Measurements from ENCODE around the gene REXO1. TPM values are rescaled to one million over a fixed set of nuclear protein-coding genes. Genes with fewer than 3 reads are reported as not detected.

The REXO1 gene
- total RNA-seq, 1 experiment from 2014 or later: 52.2 TPM

DNA sequence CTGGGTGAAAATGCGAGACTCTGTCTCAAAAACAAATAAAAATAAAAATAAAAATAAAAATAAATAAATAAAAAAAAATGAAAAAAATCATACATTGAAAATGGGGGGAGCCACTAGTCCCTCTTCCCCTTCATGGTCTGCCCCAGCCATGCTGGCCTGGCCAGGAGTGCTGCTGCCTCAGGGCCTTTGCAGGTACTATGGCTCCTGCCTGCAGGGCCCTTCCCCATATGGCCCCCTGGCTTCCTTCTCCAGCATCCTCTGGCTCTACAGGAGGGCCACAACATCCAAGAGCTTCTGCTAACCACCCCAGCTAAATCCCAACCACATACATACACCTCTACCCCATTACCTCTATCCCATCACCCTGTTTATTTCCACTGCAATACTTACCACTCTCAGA lies 41.6 kb upstream of the REXO1 start (continued):
- TF ChIP-seq, protein P1, sequence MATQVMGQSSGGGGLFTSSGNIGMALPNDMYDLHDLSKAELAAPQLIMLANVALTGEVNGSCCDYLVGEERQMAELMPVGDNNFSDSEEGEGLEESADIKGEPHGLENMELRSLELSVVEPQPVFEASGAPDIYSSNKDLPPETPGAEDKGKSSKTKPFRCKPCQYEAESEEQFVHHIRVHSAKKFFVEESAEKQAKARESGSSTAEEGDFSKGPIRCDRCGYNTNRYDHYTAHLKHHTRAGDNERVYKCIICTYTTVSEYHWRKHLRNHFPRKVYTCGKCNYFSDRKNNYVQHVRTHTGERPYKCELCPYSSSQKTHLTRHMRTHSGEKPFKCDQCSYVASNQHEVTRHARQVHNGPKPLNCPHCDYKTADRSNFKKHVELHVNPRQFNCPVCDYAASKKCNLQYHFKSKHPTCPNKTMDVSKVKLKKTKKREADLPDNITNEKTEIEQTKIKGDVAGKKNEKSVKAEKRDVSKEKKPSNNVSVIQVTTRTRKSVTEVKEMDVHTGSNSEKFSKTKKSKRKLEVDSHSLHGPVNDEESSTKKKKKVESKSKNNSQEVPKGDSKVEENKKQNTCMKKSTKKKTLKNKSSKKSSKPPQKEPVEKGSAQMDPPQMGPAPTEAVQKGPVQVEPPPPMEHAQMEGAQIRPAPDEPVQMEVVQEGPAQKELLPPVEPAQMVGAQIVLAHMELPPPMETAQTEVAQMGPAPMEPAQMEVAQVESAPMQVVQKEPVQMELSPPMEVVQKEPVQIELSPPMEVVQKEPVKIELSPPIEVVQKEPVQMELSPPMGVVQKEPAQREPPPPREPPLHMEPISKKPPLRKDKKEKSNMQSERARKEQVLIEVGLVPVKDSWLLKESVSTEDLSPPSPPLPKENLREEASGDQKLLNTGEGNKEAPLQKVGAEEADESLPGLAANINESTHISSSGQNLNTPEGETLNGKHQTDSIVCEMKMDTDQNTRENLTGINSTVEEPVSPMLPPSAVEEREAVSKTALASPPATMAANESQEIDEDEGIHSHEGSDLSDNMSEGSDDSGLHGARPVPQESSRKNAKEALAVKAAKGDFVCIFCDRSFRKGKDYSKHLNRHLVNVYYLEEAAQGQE (IDR thresholded peaks at IDR 0.05; ENCODE audit: low read depth): no peak
- no peak for TF ChIP-seq EZH2phosphoT487 (IDR thresholded peaks at IDR 0.05; ENCODE audit: borderline replicate concordance)

DNA sequence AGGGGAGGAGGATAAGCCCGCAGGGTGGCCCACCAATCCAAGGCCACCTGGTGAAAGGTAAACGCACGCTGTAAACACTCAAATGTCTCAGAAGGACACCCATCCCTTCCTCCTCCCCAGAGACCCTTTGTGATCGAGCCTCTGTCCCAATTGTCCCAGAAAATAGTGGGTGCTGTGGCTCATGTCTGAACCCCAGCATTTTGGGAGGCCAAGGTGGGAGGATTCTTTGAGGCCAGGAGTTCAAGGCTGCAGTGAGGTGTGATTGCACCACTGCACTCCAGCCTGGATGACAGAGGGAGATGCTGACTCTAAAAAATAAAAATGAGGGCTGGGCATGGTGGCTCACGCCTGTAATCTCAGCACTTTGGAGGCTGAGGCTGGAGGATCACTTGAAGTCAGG lies 40.1 kb upstream of the REXO1 start:
- H3K9ac ChIP-seq (ENCODE audit: low read length): no peak overlapping the region
- POLR2A ChIA-PET: no interaction called here
- TF ChIP-seq EZH2phosphoT487 (IDR thresholded peaks at IDR 0.05; ENCODE audit: borderline replicate concordance) (no peak), ZFX (IDR thresholded peaks at IDR 0.05) (no peak), JUND (IDR thresholded peaks at IDR 0.05) (no peak), SIN3A (IDR thresholded peaks at IDR 0.05; ENCODE audit: low read depth) (no peak), TCF7L2 (IDR thresholded peaks at IDR 0.05; ENCODE audit: borderline replicate concordance, extremely low read depth, insufficient read depth, insufficient read length) (no peak), ZNF274 (IDR thresholded peaks at IDR 0.05; ENCODE audit: low read depth, low read length) (no peak), POLR2AphosphoS5 (IDR thresholded peaks at IDR 0.05; ENCODE audit: low read depth, low read length) (no peak), EGR1 (IDR thresholded peaks at IDR 0.05; ENCODE audit: low read depth) (no peak), SP1 (IDR thresholded peaks at IDR 0.05; ENCODE audit: low read depth) (no peak), SRF (IDR thresholded peaks at IDR 0.05; ENCODE audit: low read depth) (no peak), POLR2A (IDR thresholded peaks at IDR 0.05; ENCODE audit: borderline replicate concordance, extremely low read depth, insufficient read depth, insufficient read length) (no peak), CEBPB (IDR thresholded peaks at IDR 0.05; ENCODE audit: low read depth) (no peak)
- TF ChIP-seq, protein P2, sequence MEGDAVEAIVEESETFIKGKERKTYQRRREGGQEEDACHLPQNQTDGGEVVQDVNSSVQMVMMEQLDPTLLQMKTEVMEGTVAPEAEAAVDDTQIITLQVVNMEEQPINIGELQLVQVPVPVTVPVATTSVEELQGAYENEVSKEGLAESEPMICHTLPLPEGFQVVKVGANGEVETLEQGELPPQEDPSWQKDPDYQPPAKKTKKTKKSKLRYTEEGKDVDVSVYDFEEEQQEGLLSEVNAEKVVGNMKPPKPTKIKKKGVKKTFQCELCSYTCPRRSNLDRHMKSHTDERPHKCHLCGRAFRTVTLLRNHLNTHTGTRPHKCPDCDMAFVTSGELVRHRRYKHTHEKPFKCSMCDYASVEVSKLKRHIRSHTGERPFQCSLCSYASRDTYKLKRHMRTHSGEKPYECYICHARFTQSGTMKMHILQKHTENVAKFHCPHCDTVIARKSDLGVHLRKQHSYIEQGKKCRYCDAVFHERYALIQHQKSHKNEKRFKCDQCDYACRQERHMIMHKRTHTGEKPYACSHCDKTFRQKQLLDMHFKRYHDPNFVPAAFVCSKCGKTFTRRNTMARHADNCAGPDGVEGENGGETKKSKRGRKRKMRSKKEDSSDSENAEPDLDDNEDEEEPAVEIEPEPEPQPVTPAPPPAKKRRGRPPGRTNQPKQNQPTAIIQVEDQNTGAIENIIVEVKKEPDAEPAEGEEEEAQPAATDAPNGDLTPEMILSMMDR (IDR thresholded peaks at IDR 0.05 in 2 of 3, conservative IDR thresholded peaks at IDR 0.05 in 1 of 3; ENCODE audit: borderline replicate concordance in 1 of 3, insufficient read depth in 1 of 3, low read depth in 2 of 3, low read length in 2 of 3): no peak
- TF ChIP-seq, protein P3, sequence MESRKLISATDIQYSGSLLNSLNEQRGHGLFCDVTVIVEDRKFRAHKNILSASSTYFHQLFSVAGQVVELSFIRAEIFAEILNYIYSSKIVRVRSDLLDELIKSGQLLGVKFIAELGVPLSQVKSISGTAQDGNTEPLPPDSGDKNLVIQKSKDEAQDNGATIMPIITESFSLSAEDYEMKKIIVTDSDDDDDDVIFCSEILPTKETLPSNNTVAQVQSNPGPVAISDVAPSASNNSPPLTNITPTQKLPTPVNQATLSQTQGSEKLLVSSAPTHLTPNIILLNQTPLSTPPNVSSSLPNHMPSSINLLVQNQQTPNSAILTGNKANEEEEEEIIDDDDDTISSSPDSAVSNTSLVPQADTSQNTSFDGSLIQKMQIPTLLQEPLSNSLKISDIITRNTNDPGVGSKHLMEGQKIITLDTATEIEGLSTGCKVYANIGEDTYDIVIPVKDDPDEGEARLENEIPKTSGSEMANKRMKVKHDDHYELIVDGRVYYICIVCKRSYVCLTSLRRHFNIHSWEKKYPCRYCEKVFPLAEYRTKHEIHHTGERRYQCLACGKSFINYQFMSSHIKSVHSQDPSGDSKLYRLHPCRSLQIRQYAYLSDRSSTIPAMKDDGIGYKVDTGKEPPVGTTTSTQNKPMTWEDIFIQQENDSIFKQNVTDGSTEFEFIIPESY (IDR thresholded peaks at IDR 0.05; ENCODE audit: extremely low read depth, insufficient replicate concordance, low read length): no peak

More for the DNA sequence above, 40.1 kb upstream of the REXO1 start:
- BruUV-seq (replicated peaks): no TSS peak
- no peaks in the 10 kb centered on the region for H4K20me1 ChIP-seq (ENCODE audit: insufficient read depth)
- intact Hi-C loops (cut with micrococcal nuclease): no loop called here
- H3K4me3 ChIP-seq (replicated peaks in 1 of 2; ENCODE audit: low read depth in 1 of 2, low read length in 2 of 2): no peak overlapping the region
- H3K27me3 ChIP-seq (ENCODE audit: insufficient read depth, low read length): no peaks in the 10 kb centered on the region
- peaks cover 17% of the 10 kb centered on the region for H3K79me2 ChIP-seq (ENCODE audit: insufficient read depth, low read length)
- H3K36me3 ChIP-seq (ENCODE audit: control insufficient read depth in 1 of 2, insufficient read depth in 2 of 2, low read length in 2 of 2): no peaks in the 10 kb centered on the region
- peaks cover 7 to 18% of the 10 kb centered on the region in 2 experiments; a peak in 3 of 4 replicates for H3K4me1 ChIP-seq (ENCODE audit: control insufficient read depth in 1 of 2, insufficient read depth in 2 of 2, low read length in 2 of 2)
- ChIA-PET RAD21 (ENCODE audit: low non-redundant PET in 1 of 2, low total read pairs in 2 of 2, uncharacterized antibody in 2 of 2, unreplicated experiment in 2 of 2) (no interaction called here), CTCF (no interaction called here)
- H3K4me2 ChIP-seq (ENCODE audit: low read length): no peak overlapping the region
- no peak overlapping the region for H2AFZ ChIP-seq (ENCODE audit: low read depth, low read length, poor library complexity, severe bottlenecking)
- ATAC-seq: no peak
- H3K27ac ChIP-seq (ENCODE audit: low read depth, low read length): no peak overlapping the region
- H3K9me3 ChIP-seq (ENCODE audit: control insufficient read depth in 1 of 2, insufficient read depth in 1 of 2, low read depth in 1 of 2, low read length in 2 of 2): no peaks in the 10 kb centered on the region
- DNase-seq (ENCODE audit: low read depth, low spot score): no peak
- no peaks in the 10 kb centered on the region for H3K9me2 ChIP-seq (ENCODE audit: insufficient read depth)
